ENCODE measurements around the gene SNCB.

DNA sequence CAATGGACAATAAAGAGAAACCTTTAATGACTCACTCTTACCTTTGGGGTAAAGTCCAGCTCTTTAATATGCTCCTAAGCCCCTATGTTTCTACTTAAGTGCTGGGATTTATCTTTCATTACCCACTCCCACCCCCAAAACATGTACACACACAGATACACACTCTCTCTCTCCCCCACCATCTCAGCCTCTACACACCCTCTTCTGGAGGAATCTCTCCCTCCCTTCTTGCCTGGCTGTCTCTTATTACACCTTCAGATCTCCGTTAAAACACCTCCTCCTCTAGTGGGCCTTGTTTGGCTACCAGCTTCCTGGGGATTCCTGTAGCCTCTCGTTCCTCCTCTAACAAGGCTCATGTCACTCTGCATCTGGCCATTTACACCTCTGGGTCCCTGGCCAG, 27.2 kb downstream of the SNCB start:
- no peak for TF ChIP-seq GABPA (IDR thresholded peaks at IDR 0.05; ENCODE audit: borderline replicate concordance, insufficient read depth, low read length)
- TF ChIP-seq, protein P1, sequence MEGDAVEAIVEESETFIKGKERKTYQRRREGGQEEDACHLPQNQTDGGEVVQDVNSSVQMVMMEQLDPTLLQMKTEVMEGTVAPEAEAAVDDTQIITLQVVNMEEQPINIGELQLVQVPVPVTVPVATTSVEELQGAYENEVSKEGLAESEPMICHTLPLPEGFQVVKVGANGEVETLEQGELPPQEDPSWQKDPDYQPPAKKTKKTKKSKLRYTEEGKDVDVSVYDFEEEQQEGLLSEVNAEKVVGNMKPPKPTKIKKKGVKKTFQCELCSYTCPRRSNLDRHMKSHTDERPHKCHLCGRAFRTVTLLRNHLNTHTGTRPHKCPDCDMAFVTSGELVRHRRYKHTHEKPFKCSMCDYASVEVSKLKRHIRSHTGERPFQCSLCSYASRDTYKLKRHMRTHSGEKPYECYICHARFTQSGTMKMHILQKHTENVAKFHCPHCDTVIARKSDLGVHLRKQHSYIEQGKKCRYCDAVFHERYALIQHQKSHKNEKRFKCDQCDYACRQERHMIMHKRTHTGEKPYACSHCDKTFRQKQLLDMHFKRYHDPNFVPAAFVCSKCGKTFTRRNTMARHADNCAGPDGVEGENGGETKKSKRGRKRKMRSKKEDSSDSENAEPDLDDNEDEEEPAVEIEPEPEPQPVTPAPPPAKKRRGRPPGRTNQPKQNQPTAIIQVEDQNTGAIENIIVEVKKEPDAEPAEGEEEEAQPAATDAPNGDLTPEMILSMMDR (IDR thresholded peaks at IDR 0.05; ENCODE audit: control extremely low read depth in 1 of 3, insufficient read depth in 1 of 3, low read depth in 1 of 3, low read length in 3 of 3): no peak
- no peak for TF ChIP-seq NRF1 (IDR thresholded peaks at IDR 0.05; ENCODE audit: low read depth, low read length)
- no peak for TF ChIP-seq POU5F1 (IDR thresholded peaks at IDR 0.05; ENCODE audit: low read depth, low read length)
- no peak for TF ChIP-seq MAFK (IDR thresholded peaks at IDR 0.05; ENCODE audit: low read depth, low read length)
